Progenitor cell of endocrine pancreas (in vitro differentiated cells): ENCODE measurements around the gene TMEM89. TPM values are rescaled to one million over a fixed set of nuclear protein-coding genes. Genes with fewer than 3 reads are reported as not detected.

ENCODE experiments used
- DNase-seq: peaks from one replicate; pipeline ENCODE4 v3.0.0; 2021; ENCODE audit warnings: low spot score; ENCODE audit not compliant: unreplicated experiment
- H3K27ac Mint-ChIP-seq: 2 replicates; pipeline ENCODE4 v1.8.0; 2021; ENCODE audit warnings: mild to moderate bottlenecking, moderate library complexity, mixed read lengths
- H3K27me3 Mint-ChIP-seq: 2 replicates; pipeline ENCODE4 v1.8.0; 2021; ENCODE audit warnings: mixed read lengths
- H3K36me3 Mint-ChIP-seq: 2 replicates; pipeline ENCODE4 v1.8.0; 2022; ENCODE audit warnings: mixed read lengths; ENCODE audit not compliant: insufficient read depth
- H3K4me1 Mint-ChIP-seq: 2 replicates; pipeline ENCODE4 v1.8.0; 2021; ENCODE audit warnings: low read depth, mixed read lengths
- H3K4me3 Mint-ChIP-seq: 2 replicates; pipeline ENCODE4 v1.8.0; 2021; ENCODE audit warnings: low read depth, mild to moderate bottlenecking, moderate library complexity, mixed read lengths
- H3K9me3 Mint-ChIP-seq: 2 replicates; pipeline ENCODE4 v1.8.0; 2021; ENCODE audit warnings: low read depth, mixed read lengths
- CTCF ChIP-seq: fragments of 200-600 bp; sonication (generic); IDR thresholded peaks from one replicate; pipeline ENCODE4 v1.5.0; 2021; ENCODE audit warnings: antibody characterized with exemption, mild to moderate bottlenecking; ENCODE audit not compliant: unreplicated experiment
- microRNA-seq: library from miRNA; unstranded; fragments of <30 nt; microRNA quantifications from one replicate; pipeline ENCODE4 v1.1.0, GENCODE V29; 2020; ENCODE audit warnings: borderline number of aligned reads; ENCODE audit not compliant: unreplicated experiment
- total RNA-seq: library from RNA; stranded (reverse); gene quantifications from 2 replicates; pipeline ENCODE4 v1.2.1, GENCODE V29; 2021

TMEM89 gene
- total RNA-seq, 1 donor from 2014 or later: not detected

- no peak overlapping the region for H3K27ac Mint-ChIP-seq
- no peaks in the 10 kb centered on the region for H3K36me3 Mint-ChIP-seq
- no peaks in the 10 kb centered on the region for H3K9me3 Mint-ChIP-seq
- TF ChIP-seq CTCF: no peak
- no peaks in the 10 kb centered on the region for H3K4me1 Mint-ChIP-seq
- H3K4me3 Mint-ChIP-seq: no peak overlapping the region
- H3K27me3 Mint-ChIP-seq: no peaks in the 10 kb centered on the region
- DNase-seq: no peak
These were observed 46.2 kb downstream of the TMEM89 start for GRCh38 chr3:48575366-48575765.

- Mint-ChIP-seq H3K4me1 (no peaks in the 10 kb centered on the region), H3K27ac (no peak overlapping the region), H3K36me3 (no peaks in the 10 kb centered on the region), H3K9me3 (no peaks in the 10 kb centered on the region), H3K4me3 (no peak overlapping the region), H3K27me3 (no peaks in the 10 kb centered on the region)
- DNase-seq: no peak
- TF ChIP-seq CTCF: no peak
These were observed 47.5 kb downstream of the TMEM89 start for GRCh38 chr3:48573973-48574585.

GRCh38 chr3:48572517-48572916 is 49.1 kb downstream of the TMEM89 start:
- TF ChIP-seq CTCF: no peak
- H3K27me3 Mint-ChIP-seq: no peaks in the 10 kb centered on the region
- no peaks in the 10 kb centered on the region for H3K4me1 Mint-ChIP-seq
- H3K9me3 Mint-ChIP-seq: no peaks in the 10 kb centered on the region
- H3K36me3 Mint-ChIP-seq: no peaks in the 10 kb centered on the region
- DNase-seq: no peak
- no peak overlapping the region for H3K27ac Mint-ChIP-seq
- no peak overlapping the region for H3K4me3 Mint-ChIP-seq

GRCh38 chr3:48571938-48572337 is 49.6 kb downstream of the TMEM89 start:
- no peak for TF ChIP-seq CTCF
- H3K4me1 Mint-ChIP-seq: no peaks in the 10 kb centered on the region
- no peak for DNase-seq
- H3K36me3 Mint-ChIP-seq: no peaks in the 10 kb centered on the region
- no peak overlapping the region for H3K27ac Mint-ChIP-seq
- no peak overlapping the region for H3K4me3 Mint-ChIP-seq
- no peaks in the 10 kb centered on the region for H3K9me3 Mint-ChIP-seq
- no peaks in the 10 kb centered on the region for H3K27me3 Mint-ChIP-seq

Small RNA genes lying within 50 kb of the gene (microRNA-seq; reads per million reads assigned to microRNA genes)
- gene MIR4793: not detected
- gene MIR711: not detected

Other genes starting within 250 kb of the TMEM89 start
- 0.20 and 0.38 TPM in 2 replicates for gene FBXW12, start 249.6 kb downstream of the TMEM89 start, total RNA-seq
- gene PLXNB1, start 191.7 kb downstream of the TMEM89 start, total RNA-seq: 535 and 543 TPM in 2 replicates
- gene CCDC51, start 181.7 kb downstream of the TMEM89 start, total RNA-seq: 11.4 and 13.2 TPM in 2 replicates
- gene TMA7, start 181.5 kb downstream of the TMEM89 start, total RNA-seq: 236 and 253 TPM in 2 replicates
- 13.8 and 15.2 TPM in 2 replicates for gene ATRIP, start 175.0 kb downstream of the TMEM89 start, total RNA-seq
- gene SHISA5, start 117.6 kb downstream of the TMEM89 start, total RNA-seq: 157 and 162 TPM in 2 replicates
- 39.7 and 45.0 TPM in 2 replicates for gene PFKFB4, start 65.0 kb downstream of the TMEM89 start, total RNA-seq
- gene UCN2, start 58.0 kb downstream of the TMEM89 start, total RNA-seq: 1.2 and 1.4 TPM in 2 replicates
- gene COL7A1, start 26.4 kb downstream of the TMEM89 start, total RNA-seq: 31.5 and 38.4 TPM in 2 replicates
- 209 and 219 TPM in 2 replicates for gene UQCRC1, start 12.1 kb downstream of the TMEM89 start, total RNA-seq
- gene SLC26A6, start 13.7 kb upstream of the TMEM89 start, total RNA-seq: 31.0 and 35.9 TPM in 2 replicates
- 14.9 and 15.2 TPM in 2 replicates for gene CELSR3, start 41.1 kb upstream of the TMEM89 start, total RNA-seq
- 29.8 and 32.0 TPM in 2 replicates for gene NCKIPSD, start 64.1 kb upstream of the TMEM89 start, total RNA-seq
- gene IP6K2, start 95.5 kb upstream of the TMEM89 start, total RNA-seq: 207 and 212 TPM in 2 replicates
- 30.0 and 34.5 TPM in 2 replicates for gene PRKAR2A, start 226.1 kb upstream of the TMEM89 start, total RNA-seq